Gastrocnemius medialis (tissue), 4 donors: ENCODE data around the gene PLRG1. TPM values are rescaled to one million over a fixed set of nuclear protein-coding genes. Genes with fewer than 3 reads are reported as not detected.

Experiments
- ATAC-seq, 2 donors: fragments of 150-250 bp; one replicate each; pipeline ENCODE4 v1.9.1; 2016
- DNase-seq, 2 donors: peaks; one replicate each; pipeline ENCODE4 v3.0.0-alpha.2; 2019
- H3K27ac ChIP-seq, 4 donors: fragments of 200-600 bp; sonication (generic); 1 replicate in 1 of 4; 2 replicates in 3 of 4; pipeline ENCODE4 v1.5.1; 2016 to 2018; ENCODE audit warnings: mild to moderate bottlenecking in 2 of 4, moderate library complexity in 1 of 4
- H3K27me3 ChIP-seq, 3 donors: fragments of 200-600 bp; sonication (generic) in 2 of 3; 1 replicate in 1 of 3; 2 replicates in 2 of 3; pipeline versions ENCODE4 v1.5.1 to v1.6.0; 2016 to 2019; ENCODE audit warnings: mild to moderate bottlenecking in 1 of 3, moderate library complexity in 1 of 3
- H3K36me3 ChIP-seq, 2 donors: fragments of 200-600 bp; sonication (generic) in 1 of 2; one replicate each; pipeline ENCODE4 v1.5.1; 2017 to 2018
- H3K4me1 ChIP-seq, 2 donors: fragments of 200-600 bp; sonication (generic) in 1 of 2; one replicate each; pipeline ENCODE4 v1.5.1; 2016 to 2017; ENCODE audit warnings: mild to moderate bottlenecking in 2 of 2
- H3K4me3 ChIP-seq, 4 donors: fragments of 200-600 bp; sonication (generic) in 3 of 4; 1 replicate in 1 of 4; 2 replicates in 3 of 4; pipeline ENCODE4 v1.5.1; 2016 to 2019; ENCODE audit warnings: mild to moderate bottlenecking in 2 of 4
- H3K9me3 ChIP-seq, 3 donors: fragments of 200-600 bp; sonication (generic) in 2 of 3; 1 replicate in 1 of 3; 2 replicates in 2 of 3; pipeline ENCODE4 v1.5.1; 2016 to 2019
- POLR2A ChIP-seq, 2 donors: fragments of 450-650 bp; IDR thresholded peaks; one replicate each; pipeline ENCODE4 v1.6.1; 2017; ENCODE audit warnings: antibody characterized with exemption in 2 of 2, mild to moderate bottlenecking in 2 of 2, moderate library complexity in 2 of 2
- in situ Hi-C, 4 donors: fragments of 200-750 bp; cut with MboI; loops; one replicate each; pipeline versions ENCODE4 v1.15.0 to v1.8.0; 2017; ENCODE audit warnings: low sequenced_read_pairs in 4 of 4
- intact Hi-C: fragments of 100-400 bp; cut with DNase I; formaldehyde crosslinking; loops from one replicate; pipeline ENCODE4 v1.15.1; 2023; ENCODE audit warnings: low total_unique reads
- total RNA-seq, 4 donors: library from RNA; depleted of rRNA; stranded (reverse); fragments of >200 nt; gene quantifications; one replicate each; pipeline versions ENCODE4 v1.1.0 to v1.2.3, GENCODE V29; 2016
- TF ChIP-seq, protein P1 (sequence below), 5 experiments: fragments of 450-650 bp in 3 of 5; fragments of 200-600 bp in 2 of 5; sonication (generic) in 2 of 5; IDR thresholded peaks in 4 of 5; conservative IDR thresholded peaks in 1 of 5; 1 replicate in 4 of 5; 2 replicates in 1 of 5; pipeline ENCODE4 v1.5.1; 2016 to 2019; ENCODE audit warnings: antibody characterized with exemption in 5 of 5, mild to moderate bottlenecking in 3 of 5, moderate library complexity in 3 of 5

Gene PLRG1
- total RNA-seq, 4 donors from 2014 or later: 30.7 to 41.3 (median 35.4) TPM

DNA sequence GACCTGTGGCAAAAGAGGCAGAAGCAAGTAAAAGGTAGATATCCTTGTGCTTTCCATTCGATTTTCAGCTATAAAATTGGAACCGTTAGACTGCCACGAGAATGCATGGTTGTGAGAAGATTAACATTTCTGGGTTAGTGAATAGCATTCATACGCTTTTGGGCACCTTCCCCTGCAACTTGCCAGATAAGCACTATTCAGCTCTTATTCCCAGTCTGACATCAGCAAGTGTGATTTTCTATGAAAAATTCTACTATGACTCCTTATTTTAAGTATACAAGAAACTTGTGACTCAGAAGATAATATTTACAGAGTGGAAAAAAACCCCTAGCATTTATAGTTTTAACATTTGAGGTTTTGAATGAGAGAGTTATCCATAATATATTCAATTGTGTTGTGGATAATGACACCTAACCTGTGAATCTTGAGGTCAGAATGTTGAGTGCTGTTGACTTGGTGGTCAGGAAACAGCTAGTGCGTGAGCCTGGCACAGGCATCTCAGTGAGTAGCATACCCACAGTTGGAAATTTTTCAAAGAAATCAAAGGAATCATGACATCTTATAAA, 16.5 kb upstream of the PLRG1 start:
- Histone ChIP-seq H3K4me1 (no peaks in the 10 kb centered on the region), H3K27ac (no peak overlapping the region), H3K27me3 (no peaks in the 10 kb centered on the region), H3K36me3 (no peaks in the 10 kb centered on the region), H3K9me3 (no peaks in the 10 kb centered on the region), H3K4me3 (no peak overlapping the region)
- ATAC-seq (no peak), DNase-seq (no peak)
- TF ChIP-seq POLR2A (IDR thresholded peaks at IDR 0.05): no peak
- TF ChIP-seq, protein P1, sequence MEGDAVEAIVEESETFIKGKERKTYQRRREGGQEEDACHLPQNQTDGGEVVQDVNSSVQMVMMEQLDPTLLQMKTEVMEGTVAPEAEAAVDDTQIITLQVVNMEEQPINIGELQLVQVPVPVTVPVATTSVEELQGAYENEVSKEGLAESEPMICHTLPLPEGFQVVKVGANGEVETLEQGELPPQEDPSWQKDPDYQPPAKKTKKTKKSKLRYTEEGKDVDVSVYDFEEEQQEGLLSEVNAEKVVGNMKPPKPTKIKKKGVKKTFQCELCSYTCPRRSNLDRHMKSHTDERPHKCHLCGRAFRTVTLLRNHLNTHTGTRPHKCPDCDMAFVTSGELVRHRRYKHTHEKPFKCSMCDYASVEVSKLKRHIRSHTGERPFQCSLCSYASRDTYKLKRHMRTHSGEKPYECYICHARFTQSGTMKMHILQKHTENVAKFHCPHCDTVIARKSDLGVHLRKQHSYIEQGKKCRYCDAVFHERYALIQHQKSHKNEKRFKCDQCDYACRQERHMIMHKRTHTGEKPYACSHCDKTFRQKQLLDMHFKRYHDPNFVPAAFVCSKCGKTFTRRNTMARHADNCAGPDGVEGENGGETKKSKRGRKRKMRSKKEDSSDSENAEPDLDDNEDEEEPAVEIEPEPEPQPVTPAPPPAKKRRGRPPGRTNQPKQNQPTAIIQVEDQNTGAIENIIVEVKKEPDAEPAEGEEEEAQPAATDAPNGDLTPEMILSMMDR (IDR thresholded peaks at IDR 0.05 in 4 of 5, conservative IDR thresholded peaks at IDR 0.05 in 1 of 5): no peak
- intact Hi-C loops: no loop called here
- in situ Hi-C loops: loop anchor here in 1 of 4 donors (25.0 kb wide), 1 partner anchor 796 kb away; no protein-coding TSS in a partner anchor

DNA sequence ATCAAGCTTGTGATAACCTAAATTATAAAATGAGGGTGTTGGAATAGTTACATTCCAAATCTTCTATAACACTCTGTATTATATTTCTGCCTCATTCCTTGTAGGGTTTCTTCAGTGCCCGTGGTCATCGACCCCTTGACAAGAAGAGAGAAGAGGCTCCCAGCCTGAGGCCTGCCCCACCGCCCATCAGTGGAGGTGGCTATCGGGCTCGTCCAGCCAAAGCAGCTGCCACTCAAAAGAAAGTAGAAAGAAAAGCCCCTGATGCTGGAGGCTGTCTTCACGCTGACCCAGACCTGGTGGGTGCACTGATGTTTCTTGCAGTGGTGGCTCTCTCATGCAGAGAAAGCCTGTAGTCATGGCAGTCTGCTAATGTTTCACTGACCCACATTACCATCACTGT, 15.5 kb upstream of the PLRG1 start:
- intact Hi-C loops: no loop called here
- Histone ChIP-seq H3K4me1 (no peaks in the 10 kb centered on the region), H3K9me3 (no peaks in the 10 kb centered on the region), H3K27me3 (no peaks in the 10 kb centered on the region), H3K27ac (no peak overlapping the region), H3K4me3 (no peak overlapping the region), H3K36me3 (no peaks in the 10 kb centered on the region)
- in situ Hi-C loops: loop anchor here in 1 of 4 donors (25.0 kb wide), 1 partner anchor 797 kb away; no protein-coding TSS in a partner anchor
- DNase-seq: no peak
- no peak for TF ChIP-seq POLR2A (IDR thresholded peaks at IDR 0.05)
- TF ChIP-seq, protein P1 (IDR thresholded peaks at IDR 0.05 in 4 of 5, conservative IDR thresholded peaks at IDR 0.05 in 1 of 5): no peak
- no peak for ATAC-seq

DNA sequence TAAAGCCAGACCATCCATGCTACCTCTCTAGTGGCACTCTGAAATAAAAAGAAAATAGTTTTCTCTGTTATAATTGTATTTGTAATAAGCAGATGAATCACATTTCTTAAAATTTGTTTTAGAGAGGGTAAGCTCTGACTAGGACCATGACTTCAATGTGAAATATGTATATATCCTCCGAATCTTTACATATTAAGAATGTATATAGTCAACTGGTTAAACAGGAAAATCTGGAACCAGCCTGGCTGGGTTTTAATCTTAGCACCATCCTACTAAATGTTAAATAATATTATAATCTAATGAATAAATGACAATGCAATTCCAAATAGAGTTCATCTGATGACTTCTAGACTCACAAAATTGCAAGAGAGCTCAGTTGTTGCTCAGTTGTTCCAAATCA, 14.1 kb upstream of the PLRG1 start:
- Histone ChIP-seq H3K27ac (no peak overlapping the region), H3K4me1 (no peaks in the 10 kb centered on the region), H3K36me3 (no peaks in the 10 kb centered on the region), H3K4me3 (no peak overlapping the region), H3K27me3 (no peaks in the 10 kb centered on the region), H3K9me3 (no peaks in the 10 kb centered on the region)
- intact Hi-C loops (no loop called here), in situ Hi-C loops (loop anchor here in 1 of 4 donors (25.0 kb wide), 1 partner anchor 798 kb away; no protein-coding TSS in a partner anchor)
- ATAC-seq (no peak), DNase-seq (no peak)
- TF ChIP-seq, protein P1 (IDR thresholded peaks at IDR 0.05 in 4 of 5, conservative IDR thresholded peaks at IDR 0.05 in 1 of 5): no peak
- TF ChIP-seq POLR2A (IDR thresholded peaks at IDR 0.05): no peak

DNA sequence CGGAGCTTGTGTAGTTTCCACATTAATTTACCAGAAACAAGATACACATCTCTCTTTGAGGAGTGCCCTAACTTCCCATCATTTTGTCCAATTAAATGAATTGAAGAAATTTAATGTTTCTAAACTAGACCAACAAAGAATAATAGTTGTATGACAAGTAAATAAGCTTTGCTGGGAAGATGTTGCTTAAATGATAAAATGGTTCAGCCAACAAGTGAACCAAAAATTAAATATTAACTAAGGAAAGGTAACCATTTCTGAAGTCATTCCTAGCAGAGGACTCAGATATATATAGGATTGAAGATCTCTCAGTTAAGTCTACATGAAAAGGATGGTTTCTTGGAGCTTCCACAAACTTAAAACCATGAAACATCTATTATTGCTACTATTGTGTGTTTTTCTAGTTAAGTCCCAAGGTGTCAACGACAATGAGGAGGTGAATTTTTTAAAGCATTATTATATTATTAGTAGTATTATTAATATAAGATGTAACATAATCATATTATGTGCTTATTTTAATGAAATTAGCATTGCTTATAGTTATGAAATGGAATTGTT, 12.6 kb upstream of the PLRG1 start, which contains the start of gene FGB:
Gene FGB (plus strand): TSS at position 315 of the 558 bp plus-strand sequence. CDS start 8 bp downstream, at position 323.
- Histone ChIP-seq H3K36me3 (no peaks in the 10 kb centered on the region), H3K4me3 (no peak within 1 kb of the TSS), H3K27me3 (no peaks in the 10 kb centered on the region), H3K27ac (no peak within 1 kb of the TSS), H3K9me3 (no peaks in the 10 kb centered on the region), H3K4me1 (no peaks in the 10 kb centered on the region)
- TF ChIP-seq, protein P1 (IDR thresholded peaks at IDR 0.05 in 4 of 5, conservative IDR thresholded peaks at IDR 0.05 in 1 of 5): no peak
- no peak for TF ChIP-seq POLR2A (IDR thresholded peaks at IDR 0.05)
- intact Hi-C loops: no loop called here
- ATAC-seq (no peak), DNase-seq (no peak)
- in situ Hi-C loops: loop anchor here in 1 of 4 donors (25.0 kb wide), 1 partner anchor 800 kb away; no protein-coding TSS in a partner anchor
